ENCODE measurements around the gene RBM20.

The RBM20 gene

GRCh38 chr10:110679486-110680272 is 35.5 kb downstream of the RBM20 start:
- no peak for DNase-seq (ENCODE audit: low read depth in 2 of 2)

GRCh38 chr10:110680273-110681020 is 36.3 kb downstream of the RBM20 start:
- no peak for DNase-seq (ENCODE audit: low read depth in 2 of 2)

DNA sequence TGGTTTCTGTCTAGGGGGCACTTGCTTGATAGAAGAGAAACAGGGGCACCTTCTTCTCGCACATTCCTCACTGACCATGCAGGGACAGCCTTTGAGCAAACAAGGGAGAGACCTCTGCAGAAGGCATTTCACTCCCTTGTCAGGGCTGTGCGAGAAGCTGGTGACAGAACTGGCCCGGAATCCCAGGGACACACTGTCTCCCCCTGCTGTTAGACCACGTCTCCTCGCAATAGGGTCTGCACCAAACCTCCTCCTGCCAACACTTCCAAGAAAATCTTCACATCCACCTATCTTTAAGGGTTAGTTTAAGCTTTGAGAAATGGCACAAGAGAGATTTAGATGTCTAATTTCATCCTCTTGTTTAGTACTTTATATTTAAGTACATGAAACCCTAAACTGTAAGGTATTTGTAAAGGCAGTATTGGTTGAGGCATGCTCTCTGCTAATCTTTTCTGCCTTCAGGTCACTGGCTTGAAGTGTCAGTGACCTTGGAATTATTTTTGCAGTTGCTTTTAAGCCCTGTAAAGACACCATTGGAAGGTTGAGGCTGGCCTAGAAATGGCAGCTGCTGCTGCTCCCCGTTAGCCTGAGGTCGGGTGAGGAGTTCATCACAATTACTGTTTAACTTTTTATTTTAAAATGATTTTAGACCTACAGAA is 37.0 kb downstream of the RBM20 start:
- DNase-seq (ENCODE audit: low read depth in 2 of 2), result no peak

DNA sequence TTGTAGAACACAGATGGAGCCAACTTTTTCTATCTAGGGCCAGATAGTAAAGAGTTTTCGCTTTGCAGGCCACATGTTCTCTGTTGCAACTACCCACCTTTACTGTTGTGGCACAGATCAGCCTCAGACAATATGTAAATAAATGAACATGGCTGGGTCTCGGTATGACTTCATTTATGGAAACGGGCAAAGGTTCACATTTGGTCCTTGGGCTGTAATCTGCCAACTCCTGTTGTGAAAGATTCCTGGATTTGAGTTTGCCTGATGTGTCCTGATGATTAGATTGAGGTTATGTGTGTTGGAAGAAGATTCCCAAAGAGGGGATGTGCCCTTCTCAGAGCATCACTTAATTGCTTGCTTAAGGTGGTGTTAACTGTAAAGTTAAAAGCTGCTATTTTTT is 38.2 kb downstream of the RBM20 start:
- no peak for DNase-seq (ENCODE audit: low read depth in 2 of 2)

GRCh38 chr10:110684800-110685446 is 40.8 kb downstream of the RBM20 start:
- no peak for DNase-seq (ENCODE audit: low read depth in 2 of 2)

DNA sequence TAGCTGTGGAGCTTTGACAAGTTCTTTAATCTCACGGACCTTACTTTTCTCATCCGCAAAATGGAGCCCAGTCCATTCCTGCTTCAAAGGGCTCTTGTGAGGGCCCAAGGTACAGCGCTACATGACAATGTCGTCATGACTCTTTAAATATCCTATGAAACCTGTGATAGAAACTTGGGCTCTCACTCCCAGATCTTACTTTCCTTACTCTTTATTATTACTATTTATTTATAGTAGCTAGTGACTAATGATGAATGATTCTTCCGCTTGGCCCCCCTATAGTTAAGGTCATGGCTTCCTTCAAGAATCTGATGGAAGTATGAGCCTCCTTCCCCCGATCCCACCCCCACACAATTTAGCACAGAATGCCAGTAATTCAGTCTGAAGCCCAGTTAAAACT is 41.9 kb downstream of the RBM20 start:
- no peak for DNase-seq (ENCODE audit: low read depth in 2 of 2)

DNA sequence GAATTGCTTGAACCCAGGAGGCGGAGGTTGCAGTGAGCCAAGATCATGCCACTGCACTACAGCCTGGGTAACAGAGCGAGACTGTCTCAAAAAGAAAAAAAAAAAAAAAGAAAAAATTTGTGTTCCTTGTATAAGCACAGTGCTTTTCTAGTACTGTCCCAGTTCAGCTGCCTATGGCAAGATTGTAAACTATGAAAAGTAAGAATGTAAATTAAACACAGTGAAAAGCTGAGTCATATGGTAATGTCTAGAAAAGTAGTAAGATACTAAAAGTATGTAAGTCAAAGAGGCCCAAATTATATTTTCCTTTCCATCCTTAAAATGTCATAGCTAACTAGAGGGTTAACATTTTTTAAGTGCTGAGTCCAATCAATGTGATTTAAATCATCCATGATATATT is 42.8 kb downstream of the RBM20 start:
- no peak for DNase-seq (ENCODE audit: low read depth in 2 of 2)

DNA sequence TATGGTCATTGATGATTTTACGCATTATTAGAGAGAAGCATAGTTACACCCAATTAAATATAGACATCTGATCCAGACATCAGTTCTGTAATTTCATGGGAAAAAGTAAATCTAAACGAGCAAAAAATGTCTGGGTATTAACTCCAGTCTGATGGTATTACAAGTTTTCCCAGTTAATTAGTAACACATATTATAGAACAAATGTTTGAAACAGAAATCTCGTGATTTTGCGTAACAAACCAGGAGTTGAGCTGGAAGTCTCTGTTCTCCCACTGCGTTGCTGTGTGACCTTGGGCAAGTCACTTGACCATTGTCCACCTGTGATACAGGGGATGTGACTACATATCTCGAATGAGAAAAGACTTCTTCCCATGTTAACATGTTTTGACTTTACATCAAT is 43.3 kb downstream of the RBM20 start:
- no peak for DNase-seq (ENCODE audit: low read depth in 2 of 2)

GRCh38 chr10:110691139-110691538 is 47.0 kb downstream of the RBM20 start:
- no peak for DNase-seq (ENCODE audit: low read depth in 2 of 2)

- no peak for DNase-seq (ENCODE audit: low read depth in 2 of 2)
Observed at GRCh38 chr10:110694263-110694662, 50.1 kb downstream of the RBM20 start.

GRCh38 chr10:110694820-110695538 is 50.8 kb downstream of the RBM20 start:
- no peak for DNase-seq (ENCODE audit: low read depth in 2 of 2)

DNA sequence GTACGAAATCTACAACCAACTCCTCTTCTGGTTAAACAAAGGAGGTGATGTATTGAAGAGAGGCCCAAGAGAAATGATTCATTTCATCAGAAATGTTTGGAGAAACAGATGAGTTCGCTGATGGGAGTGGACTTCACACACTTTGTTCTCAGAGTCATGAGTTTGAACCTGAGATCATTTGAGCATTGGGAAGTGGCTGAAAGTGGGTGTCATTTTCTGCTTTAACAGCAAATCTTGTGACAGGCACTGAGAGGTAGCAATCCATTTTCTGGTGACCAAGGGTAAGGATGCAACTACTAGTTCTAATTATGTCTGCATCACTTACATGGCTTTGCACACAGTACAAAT is 51.4 kb downstream of the RBM20 start:
- no peak for DNase-seq (ENCODE audit: low read depth in 2 of 2)

GRCh38 chr10:110696436-110696835 is 52.3 kb downstream of the RBM20 start:
- no peak for DNase-seq (ENCODE audit: low read depth in 2 of 2)

- DNase-seq (ENCODE audit: low read depth in 2 of 2), result no peak
Observed at GRCh38 chr10:110698340-110698739, 54.2 kb downstream of the RBM20 start.

DNA sequence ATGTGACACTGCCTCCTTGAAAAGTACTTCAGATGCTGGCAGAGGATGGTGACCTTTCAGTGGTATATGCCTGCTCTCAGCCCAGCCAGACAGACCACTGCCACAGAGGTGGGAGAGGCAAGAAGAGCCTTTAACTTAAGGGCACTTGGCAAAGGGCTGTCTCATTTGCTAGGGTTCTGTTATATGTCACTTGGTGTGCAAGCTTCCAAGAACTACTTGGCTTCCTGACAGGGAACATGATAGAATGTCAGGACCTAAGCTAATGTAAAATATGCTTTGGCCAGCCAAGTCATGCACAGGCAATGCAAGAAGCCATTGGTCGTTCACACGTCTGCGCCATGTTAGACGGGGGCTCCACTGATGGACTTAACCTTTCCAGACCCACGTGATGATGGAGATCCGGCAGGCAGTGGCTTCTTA is 54.7 kb downstream of the RBM20 start:
- DNase-seq (ENCODE audit: low read depth in 2 of 2), result no peak

- DNase-seq (ENCODE audit: low read depth in 2 of 2), result no peak
Observed at GRCh38 chr10:110699859-110700468, 55.8 kb downstream of the RBM20 start.

GRCh38 chr10:110700947-110701616 is 56.9 kb downstream of the RBM20 start:
- no peak for DNase-seq (ENCODE audit: low read depth in 2 of 2)

DNA sequence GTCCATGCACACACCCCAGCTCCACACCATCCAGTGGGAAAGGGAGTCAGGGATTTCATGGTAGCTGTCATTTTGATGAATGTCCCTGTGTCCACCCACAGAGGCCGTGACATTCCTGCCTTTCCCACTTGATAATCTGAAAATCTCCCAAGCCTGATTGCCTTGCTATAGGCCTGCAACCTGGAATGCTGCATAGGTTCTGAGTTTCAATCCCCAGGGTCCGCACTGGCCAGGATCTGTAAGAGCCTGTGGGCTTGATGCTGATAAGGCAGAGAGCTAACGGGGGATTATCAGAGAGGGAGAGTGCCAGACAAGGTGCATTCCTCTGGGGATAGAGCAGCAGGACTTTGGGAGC is 57.5 kb downstream of the RBM20 start:
- DNase-seq (ENCODE audit: low read depth in 2 of 2), result no peak

DNA sequence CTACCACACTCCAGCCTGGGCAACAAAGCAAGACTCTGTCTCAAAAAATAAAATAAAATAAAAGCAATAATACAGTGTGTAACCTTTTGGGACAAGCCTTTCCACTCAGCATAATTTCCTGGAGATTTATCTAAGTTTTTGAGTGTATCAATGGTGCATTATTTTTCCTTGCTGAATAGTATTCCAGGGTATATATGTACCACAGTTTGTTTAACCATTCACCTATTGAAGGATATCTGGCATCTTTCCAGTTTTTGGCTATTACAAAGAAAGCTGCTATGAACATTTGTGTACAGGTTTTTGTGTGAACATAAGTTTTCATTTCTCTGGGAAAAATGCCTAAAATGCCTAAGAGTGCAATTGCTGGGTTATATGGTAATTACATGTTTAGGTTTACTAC is 59.9 kb downstream of the RBM20 start:
- DNase-seq (ENCODE audit: low read depth in 2 of 2), result no peak

DNA sequence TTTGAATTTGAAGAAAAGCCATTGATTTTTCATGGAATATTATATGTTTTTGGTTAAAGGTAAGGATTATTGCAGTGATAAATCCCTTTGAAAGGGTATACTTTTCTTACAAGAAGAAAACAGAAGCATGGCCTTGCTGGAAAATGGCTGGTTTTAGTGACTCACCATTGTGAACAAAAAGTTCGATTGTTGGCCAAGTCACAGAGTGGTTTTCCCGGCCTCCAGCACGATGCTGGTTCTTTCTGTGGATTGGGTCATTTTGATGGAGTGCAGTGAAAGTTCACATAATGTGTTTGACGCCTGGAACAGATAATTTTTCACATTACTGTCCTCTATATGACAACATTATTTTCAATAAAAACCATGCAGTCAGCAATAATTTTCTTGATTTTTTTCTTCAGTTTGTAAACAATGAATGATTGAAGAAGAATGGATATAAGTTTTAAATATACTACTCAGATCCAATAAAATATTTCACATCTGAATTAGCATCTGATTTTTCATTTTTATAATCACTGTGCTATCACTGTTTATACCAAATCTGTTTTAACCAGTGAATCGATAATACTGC is 60.9 kb downstream of the RBM20 start:
- DNase-seq (ENCODE audit: low read depth in 2 of 2), result no peak
